Prostate gland (tissue), 2 donors: ENCODE results near the gene WRAP53. TPM values are rescaled to one million over a fixed set of nuclear protein-coding genes. Genes with fewer than 3 reads are reported as not detected.

ENCODE experiments used
- DNase-seq: peaks from one replicate; pipeline ENCODE4 v3.0.0-alpha.2; 2019; ENCODE audit warnings: low spot score
- H3K27ac ChIP-seq, 2 donors: fragments of 200-600 bp; sonication (generic); 2 replicates each; pipeline ENCODE4 v1.5.1; 2017 to 2019
- H3K27me3 ChIP-seq: fragments of 200-600 bp; sonication (generic); replicated peaks from 2 replicates; pipeline ENCODE4 v1.5.1; 2019; ENCODE audit not compliant: insufficient read depth
- H3K36me3 ChIP-seq, 2 donors: fragments of 200-600 bp; sonication (generic); 1 replicate in 1 of 2; 2 replicates in 1 of 2; pipeline versions ENCODE4 v1.5.1 to v1.8.1; 2017 to 2019
- H3K4me1 ChIP-seq: fragments of 200-600 bp; sonication (generic); replicated peaks from 2 replicates; pipeline ENCODE4 v1.5.1; 2019
- H3K4me3 ChIP-seq, 2 donors: fragments of 200-600 bp; sonication (generic); 2 replicates each; pipeline ENCODE4 v1.5.1; 2017 to 2019
- H3K9me3 ChIP-seq: fragments of 200-600 bp; sonication (generic); 2 replicates; pipeline ENCODE4 v1.5.1; 2017
- CTCF ChIP-seq, 4 experiments: fragments of 200-600 bp in 2 of 4; fragments of 450-650 bp in 2 of 4; sonication (generic) in 2 of 4; IDR thresholded peaks; 1 replicate in 3 of 4; 2 replicates in 1 of 4; pipeline ENCODE4 v1.5.1; 2016 to 2019; ENCODE audit warnings: antibody characterized with exemption in 4 of 4, mild to moderate bottlenecking in 2 of 4, moderate library complexity in 2 of 4
- POLR2A ChIP-seq: fragments of 450-650 bp; IDR thresholded peaks from one replicate; pipeline ENCODE4 v1.6.1; 2016; ENCODE audit warnings: antibody characterized with exemption, mild to moderate bottlenecking
- POLR2AphosphoS5 ChIP-seq: sonication (generic); formaldehyde crosslinking; IDR thresholded peaks from one replicate; pipeline ENCODE4 v1.6.1; 2017; ENCODE audit warnings: antibody characterized with exemption
- WGBS: methylation state at CpG from one replicate; pipeline ENCODE4 v1.1.5; 2018; 5-methylcytosine and 5-hydroxymethylcytosine counted together
- intact Hi-C: fragments of 100-400 bp; cut with DNase I; formaldehyde crosslinking; loops from one replicate; pipeline ENCODE4 v1.14.2; 2022
- total RNA-seq, 2 donors: library from RNA; depleted of rRNA; stranded (reverse); fragments of >200 nt; gene quantifications; one replicate each; pipeline ENCODE4 v1.1.0, GENCODE V29; 2016

Gene WRAP53
- total RNA-seq, 2 donors from 2014 or later, result 8.6 to 9.4 TPM

GRCh38 chr17:7742729-7743128 lies 54.5 kb downstream of the WRAP53 start:
- intact Hi-C loops, result loop anchor here (2.0 to 10.0 kb wide), 2 partner anchors 110 to 252 kb away; no protein-coding TSS in a partner anchor

GRCh38 chr17:7744416-7744815 lies 56.1 kb downstream of the WRAP53 start:
- intact Hi-C loops, result loop anchor here (10.0 kb wide), 1 partner anchor 250 kb away; no protein-coding TSS in a partner anchor

More at GRCh38 chr17:7742729-7743128, 54.5 kb downstream of the WRAP53 start:
- WGBS, result 79% methylated on average over 10 of the region's 10 CpGs
- Histone ChIP-seq H3K27me3 (no peaks in the 10 kb centered on the region), H3K4me1 (no peaks in the 10 kb centered on the region), H3K9me3 (no peaks in the 10 kb centered on the region), H3K4me3 (no peak overlapping the region), H3K27ac (no peak overlapping the region), H3K36me3 (no peaks in the 10 kb centered on the region)
- DNase-seq, result no peak
- TF ChIP-seq POLR2A (no peak), POLR2AphosphoS5 (no peak), CTCF (IDR thresholded peaks at IDR 0.05) (no peak)

GRCh38 chr17:7745748-7746470 lies 57.6 kb downstream of the WRAP53 start:
- Histone ChIP-seq H3K27ac (no peak overlapping the region), H3K4me3 (no peak overlapping the region), H3K27me3 (no peaks in the 10 kb centered on the region), H3K36me3 (no peaks in the 10 kb centered on the region), H3K9me3 (no peaks in the 10 kb centered on the region), H3K4me1 (no peaks in the 10 kb centered on the region)
- DNase-seq, result no peak
- intact Hi-C loops, result loop anchor here (10.0 kb wide), 1 partner anchor 249 kb away; no protein-coding TSS in a partner anchor
- 68% methylated on average over 7 of the region's 7 CpGs for WGBS
- TF ChIP-seq CTCF (IDR thresholded peaks at IDR 0.05) (no peak), POLR2A (no peak), POLR2AphosphoS5 (no peak)

More at GRCh38 chr17:7744416-7744815, 56.1 kb downstream of the WRAP53 start:
- H3K9me3 ChIP-seq, result no peaks in the 10 kb centered on the region
- no peak for TF ChIP-seq CTCF (IDR thresholded peaks at IDR 0.05)
- TF ChIP-seq POLR2AphosphoS5, result no peak
- no peak for TF ChIP-seq POLR2A
- no peak for DNase-seq
- H3K27ac ChIP-seq, result no peak overlapping the region
- no peaks in the 10 kb centered on the region for H3K4me1 ChIP-seq
- WGBS, result 35% methylated on average over 8 of the region's 8 CpGs
- no peaks in the 10 kb centered on the region for H3K36me3 ChIP-seq
- no peaks in the 10 kb centered on the region for H3K27me3 ChIP-seq
- H3K4me3 ChIP-seq, result no peak overlapping the region

GRCh38 chr17:7747635-7748071 lies 59.4 kb downstream of the WRAP53 start:
- TF ChIP-seq CTCF (IDR thresholded peaks at IDR 0.05) (no peak), POLR2A (no peak), POLR2AphosphoS5 (no peak)
- DNase-seq, result no peak
- 22% methylated on average over 4 of the region's 4 CpGs for WGBS
- intact Hi-C loops, result loop anchor here (10.0 kb wide), 1 partner anchor 247 kb away; no protein-coding TSS in a partner anchor
- H3K9me3 ChIP-seq, result no peaks in the 10 kb centered on the region
- H3K4me1 ChIP-seq, result no peaks in the 10 kb centered on the region
- no peaks in the 10 kb centered on the region for H3K36me3 ChIP-seq
- no peak overlapping the region for H3K27ac ChIP-seq
- H3K4me3 ChIP-seq, result no peak overlapping the region
- H3K27me3 ChIP-seq, result no peaks in the 10 kb centered on the region
